Right forelimb (tissue), 1 donor: ENCODE results near the gene SNX14.
"Not testable (repeated sequence)": the region's sequence is repeated elsewhere in the genome, so short reads cannot be mapped to it uniquely, and the experiment has no call there.

Experiments used
- DNase-seq: peaks from one replicate; pipeline ENCODE4 v3.0.0-alpha.2; 2018

SNX14 gene

GRCh38 chr6:85585741-85586140 lies 7.9 kb downstream of the SNX14 start:
- DNase-seq = no peak

GRCh38 chr6:85582832-85583231 lies 10.8 kb downstream of the SNX14 start:
- not testable (repeated sequence) for DNase-seq

- DNase-seq = no peak
These were observed 12.1 kb downstream of the SNX14 start for GRCh38 chr6:85581572-85581971.

DNA sequence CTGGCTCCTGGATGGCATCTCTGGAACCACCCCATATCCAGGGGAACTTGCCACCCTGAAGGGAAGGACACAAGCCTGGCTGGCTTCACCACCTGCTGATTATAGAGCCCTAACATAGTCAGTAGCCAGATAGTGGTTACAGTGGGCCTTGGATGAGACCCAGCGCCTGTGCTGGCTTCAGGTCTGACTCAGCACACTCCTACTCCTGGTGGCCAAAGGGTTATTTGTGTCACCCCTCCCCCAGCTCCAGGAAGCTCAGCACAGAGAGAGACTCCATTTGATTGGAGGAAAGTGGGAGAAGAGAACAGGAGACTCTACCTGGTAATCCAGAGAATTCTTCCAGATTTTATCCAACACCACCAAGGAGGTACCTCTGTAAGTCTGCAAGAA lies 12.8 kb downstream of the SNX14 start:
- no peak for DNase-seq

- no peak for DNase-seq
These were observed 13.4 kb downstream of the SNX14 start for GRCh38 chr6:85580118-85580877.

DNA sequence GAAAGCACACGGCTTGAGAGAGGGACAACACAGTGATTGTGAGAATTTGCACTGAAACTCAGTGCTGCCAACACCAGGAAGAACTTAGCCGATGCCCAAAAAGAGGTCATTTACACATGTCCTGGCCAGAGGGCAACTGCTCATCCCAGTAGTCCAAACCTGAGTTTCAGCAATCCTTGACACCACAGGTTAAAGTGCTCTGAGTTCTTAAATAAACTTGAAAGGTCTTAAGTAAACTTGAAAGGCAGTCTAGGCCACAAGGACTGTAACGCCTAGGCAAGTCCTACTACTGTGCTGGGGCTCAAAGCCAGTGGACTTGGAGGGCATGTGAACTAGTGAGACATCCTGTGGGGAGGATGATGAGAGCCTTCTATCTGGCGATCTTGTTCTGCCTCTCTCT lies 14.1 kb downstream of the SNX14 start:
- DNase-seq = no peak

DNA sequence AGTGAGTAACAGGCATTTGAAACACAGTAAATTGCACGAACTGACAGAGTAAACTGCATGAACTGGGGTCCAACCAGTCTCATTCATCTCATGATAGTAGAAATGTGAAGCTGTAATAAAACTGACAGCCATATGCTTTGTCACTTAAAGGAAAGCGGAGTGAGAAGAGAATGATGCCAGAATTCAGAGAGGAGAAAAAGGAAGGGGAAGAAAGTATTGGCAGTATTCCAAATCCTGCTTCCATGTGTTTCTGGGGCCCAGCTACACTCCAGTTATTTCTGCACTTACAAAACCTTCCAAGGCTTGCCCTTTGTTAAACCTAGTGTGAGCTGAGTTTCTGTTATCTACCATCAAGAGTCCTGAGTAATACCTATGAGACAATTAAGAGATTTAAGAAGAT lies 17.2 kb downstream of the SNX14 start:
- no peak for DNase-seq

DNA sequence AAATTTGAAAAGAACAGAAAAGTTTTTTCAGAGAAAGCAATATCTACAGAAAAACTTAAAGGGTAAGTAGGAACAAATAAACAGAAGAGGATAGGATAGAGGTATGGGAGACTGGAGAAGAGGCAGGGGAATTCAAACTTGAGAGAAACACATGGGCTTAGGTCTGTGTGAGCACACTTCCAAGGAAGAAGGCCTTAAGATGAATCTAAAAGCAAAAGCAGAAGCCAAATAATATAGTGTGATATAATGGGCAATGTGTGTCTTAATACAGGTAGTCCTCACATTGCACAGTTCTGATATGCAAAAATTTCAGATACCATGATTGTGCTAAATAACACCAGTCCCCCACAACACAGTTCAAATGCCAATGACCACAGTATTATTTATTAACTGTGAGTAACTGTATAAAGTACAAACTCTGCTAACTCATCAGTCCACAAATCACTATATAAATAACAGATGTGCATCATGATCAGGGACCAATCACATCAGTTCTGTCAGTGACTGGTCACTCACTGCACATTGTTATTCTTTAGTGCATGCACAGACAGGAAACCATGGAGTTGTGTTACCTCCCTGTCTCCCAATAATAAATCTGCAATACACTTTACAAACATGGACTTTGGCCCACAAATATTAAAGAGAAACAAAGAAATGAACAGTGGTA lies 18.6 kb downstream of the SNX14 start:
- DNase-seq = no peak

DNA sequence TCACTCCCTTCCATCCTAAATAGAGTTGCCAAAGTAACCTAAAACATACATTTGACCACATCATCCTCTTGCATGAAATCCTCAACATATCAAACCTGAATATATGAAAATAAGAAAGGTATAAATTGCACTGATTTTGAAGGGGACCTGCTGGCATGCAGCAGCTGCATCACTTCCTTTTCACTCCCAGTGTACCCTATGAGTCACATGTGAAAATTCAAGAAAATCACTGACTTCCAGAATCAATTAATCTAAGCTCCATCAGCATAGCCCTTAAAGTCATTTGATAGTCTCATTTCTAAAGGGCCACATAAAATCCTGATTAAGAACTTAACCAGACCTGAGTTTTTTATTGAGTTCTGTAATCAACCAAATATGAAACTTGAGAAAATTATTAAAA lies 24.3 kb downstream of the SNX14 start:
- no peak for DNase-seq

- no peak for DNase-seq
These were observed 25.2 kb downstream of the SNX14 start for GRCh38 chr6:85568411-85568810.

DNA sequence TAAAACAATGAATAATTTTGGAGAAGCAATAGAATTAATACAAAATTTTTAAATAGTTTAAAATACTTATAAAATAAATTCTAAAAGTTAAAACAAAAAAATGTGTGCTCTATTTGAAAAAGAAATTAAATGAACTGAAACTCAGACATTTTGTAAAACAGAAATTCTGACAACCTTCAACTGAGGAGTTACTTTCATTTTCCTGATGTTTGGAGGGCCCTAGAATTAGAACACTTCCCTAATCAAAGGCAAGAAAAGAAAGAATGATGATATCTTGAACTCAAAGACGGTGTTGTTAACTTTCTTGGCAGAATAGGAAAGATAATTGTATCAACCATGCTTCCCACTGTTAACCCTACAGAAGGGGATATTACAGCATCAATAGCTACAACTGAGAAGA lies 27.9 kb downstream of the SNX14 start:
- no peak for DNase-seq

GRCh38 chr6:85564223-85564622 lies 29.4 kb downstream of the SNX14 start:
- DNase-seq = not testable (repeated sequence)

- DNase-seq = no peak
These were observed 31.8 kb downstream of the SNX14 start for GRCh38 chr6:85561750-85562357.

DNA sequence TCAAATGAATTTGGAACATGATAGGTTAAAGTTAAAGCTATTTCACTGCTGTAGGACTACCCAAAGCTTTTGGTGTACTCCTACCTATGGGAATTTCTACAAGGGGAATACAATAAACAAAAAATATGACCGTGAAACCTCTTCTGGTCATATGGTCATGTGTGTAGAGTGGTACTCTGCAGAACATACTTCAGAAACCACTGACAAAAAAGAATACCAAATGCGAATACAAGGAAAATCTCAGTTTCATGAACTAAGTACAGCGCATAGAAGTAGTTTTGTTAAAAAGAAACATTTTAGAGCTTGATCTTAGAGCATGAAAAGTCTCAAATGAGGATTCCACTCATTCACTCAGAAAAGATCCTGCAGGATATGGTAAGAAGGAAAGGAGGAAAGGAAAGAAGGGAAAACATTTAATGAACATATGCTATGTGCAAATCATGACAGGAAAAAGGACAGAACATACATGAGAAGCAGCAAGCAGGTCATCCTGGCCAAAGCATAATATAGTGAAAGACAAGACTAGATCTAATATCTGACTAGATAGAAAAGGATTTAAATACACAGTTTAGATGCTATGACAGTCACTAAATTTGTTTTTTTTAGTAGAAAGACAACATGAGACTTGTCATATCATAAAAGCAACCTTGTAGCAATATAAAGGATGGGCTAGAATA lies 36.5 kb downstream of the SNX14 start:
- no peak for DNase-seq

GRCh38 chr6:85552652-85553051 lies 41.0 kb downstream of the SNX14 start:
- no peak for DNase-seq

- DNase-seq = no peak
These were observed 42.4 kb downstream of the SNX14 start for GRCh38 chr6:85551264-85551663.

- DNase-seq = no peak
These were observed 45.9 kb downstream of the SNX14 start for GRCh38 chr6:85547719-85548118.

GRCh38 chr6:85544776-85545175 lies 48.9 kb downstream of the SNX14 start:
- no peak for DNase-seq

DNA sequence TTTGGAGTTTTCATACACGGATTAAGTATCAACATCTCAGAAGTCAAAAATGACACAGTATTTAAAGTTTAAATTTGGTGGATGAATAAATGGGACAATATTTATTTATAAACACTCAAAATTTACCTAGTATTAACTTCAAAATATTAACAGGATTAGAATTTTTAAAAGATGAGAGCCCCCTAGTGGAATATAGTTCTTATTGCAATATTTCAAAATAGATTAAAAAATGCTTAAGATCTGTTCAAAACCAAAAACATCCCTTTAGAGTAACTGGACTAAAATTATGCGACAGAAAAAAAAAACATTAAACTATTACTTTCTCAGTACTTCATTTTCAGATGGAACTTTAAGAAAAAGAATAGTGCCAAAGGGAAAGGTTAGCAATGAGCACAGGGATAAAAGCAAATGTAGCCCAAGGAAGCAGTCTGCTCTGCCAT lies 56.6 kb downstream of the SNX14 start:
- DNase-seq = no peak

DNA sequence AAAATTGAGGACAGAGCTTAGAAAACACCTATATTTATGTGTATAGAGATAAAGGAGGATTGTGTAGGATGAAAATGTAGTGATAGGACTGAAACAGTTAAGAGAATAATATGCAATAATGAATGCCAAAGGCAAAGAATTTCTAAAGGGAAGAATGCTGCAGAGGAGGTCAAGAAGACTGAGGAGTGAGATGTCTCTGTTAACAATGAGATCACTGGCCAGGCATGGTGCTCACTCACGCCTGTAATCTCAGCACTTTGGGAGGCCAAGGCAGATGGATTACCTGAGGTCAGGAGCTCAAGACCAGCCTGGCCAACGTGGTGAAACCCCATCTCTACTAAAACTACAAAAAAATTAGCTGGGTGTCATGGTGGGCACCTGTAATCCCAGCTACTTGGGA lies 69.4 kb downstream of the SNX14 start:
- DNase-seq = not testable (repeated sequence)

DNA sequence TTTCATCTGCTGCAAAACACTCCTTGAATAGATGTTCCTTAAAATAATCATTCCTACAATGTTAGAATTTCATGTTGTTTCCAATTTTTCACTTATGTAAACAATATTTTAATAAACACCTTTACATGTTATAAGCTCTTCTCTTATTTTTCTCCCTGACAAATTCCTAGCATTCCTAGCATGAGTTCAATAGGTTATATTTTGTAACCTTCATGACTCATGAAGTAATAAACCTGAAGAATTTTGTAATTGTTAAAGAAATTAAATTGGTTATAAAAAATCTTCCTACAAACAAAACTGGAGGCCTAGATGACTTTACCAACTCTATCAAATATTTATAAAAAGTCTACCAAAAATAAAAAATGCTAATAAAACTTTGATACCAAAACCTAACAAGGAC lies 77.5 kb downstream of the SNX14 start:
- no peak for DNase-seq

GRCh38 chr6:85506441-85507093 lies 87.1 kb downstream of the SNX14 start:
- DNase-seq = no peak
